H1 (cell line): ENCODE data around the gene CRTAC1. TPM values are rescaled to one million over a fixed set of nuclear protein-coding genes. Genes with fewer than 3 reads are reported as not detected.

Source experiments
- CTCF ChIA-PET: fragments of 300-600 bp; sonication (Branson Sonifier 250); formaldehyde crosslinking; loops from one replicate; lab custom pipeline; 2021; ENCODE audit not compliant: partially characterized antibody; lab: Charles Lee
- POLR2A ChIA-PET: fragments of 300-600 bp; sonication (Branson Sonifier 250); formaldehyde crosslinking; loops from one replicate; lab custom pipeline; 2021; ENCODE audit warnings: inconsistent platforms; ENCODE audit not compliant: partially characterized antibody; lab: Charles Lee
- DNase-seq, 2 experiments: peaks; one replicate each; pipeline versions ENCODE4 v3.0.0 to v3.0.0-alpha.2; 2010 to 2022; ENCODE audit warnings: low spot score in 2 of 2, low read depth in 1 of 2, mixed read lengths in 1 of 2
- FAIRE-seq: peaks from 2 replicates; lab custom pipeline; 2011; peaks lifted over from hg19 to GRCh38; lab: Jason Lieb, UNC
- H2AFZ ChIP-seq: 2 replicates; pipeline ENCODE4 v1.8.1; 2012; ENCODE audit warnings: low read length, inconsistent platforms
- H2AK5ac ChIP-seq: 2 replicates; pipeline ENCODE4 v1.6.1; 2013; ENCODE audit warnings: low read depth, low read length
- H2BK120ac ChIP-seq: replicated peaks from 2 replicates; pipeline ENCODE3; 2013; ENCODE audit warnings: low read depth, low read length, inconsistent platforms
- H2BK12ac ChIP-seq: 2 replicates; pipeline ENCODE4 v1.6.1; 2013; ENCODE audit warnings: low read depth, low read length
- H2BK15ac ChIP-seq: 2 replicates; pipeline ENCODE4 v1.6.1; 2013; ENCODE audit warnings: low read length
- H2BK20ac ChIP-seq: 2 replicates; pipeline ENCODE4 v1.6.1; 2013; ENCODE audit warnings: low read length
- H2BK5ac ChIP-seq: 2 replicates; pipeline ENCODE4 v1.6.1; 2013; ENCODE audit warnings: low read depth, low read length
- H3K14ac ChIP-seq: 2 replicates; pipeline ENCODE4 v1.6.1; 2013; ENCODE audit warnings: inconsistent platforms; ENCODE audit not compliant: insufficient read length
- H3K18ac ChIP-seq: 2 replicates; pipeline ENCODE4 v1.6.1; 2013; ENCODE audit warnings: low read length; ENCODE audit errors: extremely low read depth
- H3K23ac ChIP-seq: 2 replicates; pipeline ENCODE4 v1.6.1; 2013; ENCODE audit warnings: inconsistent platforms; ENCODE audit not compliant: insufficient read length
- H3K23me2 ChIP-seq: 2 replicates; pipeline ENCODE4 v1.6.1; 2013; ENCODE audit warnings: low read depth, low read length
- H3K27ac ChIP-seq: 2 replicates; pipeline ENCODE4 v1.6.1; 2011; ENCODE audit warnings: low read depth, low read length, inconsistent platforms
- H3K27me3 ChIP-seq, 4 experiments: replicated peaks in 1 of 4; 1 replicate in 1 of 4; 2 replicates in 3 of 4; pipeline versions ENCODE4 v1.6.1 to v1.8.1; 2011 to 2013; ENCODE audit warnings: low read length in 3 of 4, mild to moderate bottlenecking in 3 of 4, inconsistent platforms in 2 of 4, mixed read lengths in 2 of 4, moderate library complexity in 1 of 4; ENCODE audit not compliant: control insufficient read depth in 3 of 4, insufficient read depth in 3 of 4; ENCODE audit errors: extremely low read depth in 1 of 4
- H3K36me3 ChIP-seq, 4 experiments: 2 replicates each; pipeline versions ENCODE4 v1.6.1 to v1.8.1; 2011 to 2013; ENCODE audit warnings: mild to moderate bottlenecking in 4 of 4, low read length in 3 of 4, moderate library complexity in 2 of 4, control low read depth in 1 of 4, inconsistent platforms in 1 of 4; ENCODE audit not compliant: insufficient read depth in 4 of 4, control insufficient read depth in 2 of 4
- H3K4ac ChIP-seq: replicated peaks from 2 replicates; pipeline ENCODE3; 2013; ENCODE audit warnings: low read length, low read depth, mixed read lengths, inconsistent platforms; ENCODE audit not compliant: insufficient read length
- H3K4me1 ChIP-seq, 4 experiments: replicated peaks in 1 of 4; 1 replicate in 1 of 4; 2 replicates in 3 of 4; pipeline versions ENCODE4 v1.6.1 to v1.8.1; 2011 to 2013; ENCODE audit warnings: low read length in 3 of 4, inconsistent platforms in 2 of 4, mixed read lengths in 1 of 4; ENCODE audit not compliant: insufficient read depth in 4 of 4, control insufficient read depth in 3 of 4
- H3K4me2 ChIP-seq, 2 experiments: 2 replicates each; pipeline versions ENCODE4 v1.6.1 to v1.8.1; 2011 to 2013; ENCODE audit warnings: low read depth in 2 of 2, low read length in 2 of 2, control low read depth in 1 of 2, inconsistent platforms in 1 of 2, mild to moderate bottlenecking in 1 of 2; ENCODE audit not compliant: insufficient read depth in 1 of 2
- H3K4me3 ChIP-seq, 4 experiments: fragments of 200-600, 300-600 bp in 1 of 4; sonication (generic), shearing (Covaris generic), sonication (Bioruptor Twin) in 1 of 4; 2 replicates each; pipeline versions ENCODE4 v1.5.1 to v1.8.1; 2011 to 2016; ENCODE audit warnings: low read length in 4 of 4, low read depth in 3 of 4, control low read depth in 2 of 4, inconsistent platforms in 2 of 4, mild to moderate bottlenecking in 2 of 4, mixed read lengths in 1 of 4, moderate library complexity in 1 of 4; ENCODE audit not compliant: insufficient read depth in 2 of 4; ENCODE audit errors: extremely low read depth in 1 of 4
- H3K56ac ChIP-seq: replicated peaks from 2 replicates; pipeline ENCODE3; 2013; ENCODE audit warnings: low read depth, mild to moderate bottlenecking, mixed read lengths, low read length, inconsistent platforms; ENCODE audit not compliant: insufficient read length
- H3K79me1 ChIP-seq: 2 replicates; pipeline ENCODE4 v1.6.1; 2013; ENCODE audit warnings: low read depth, low read length, control low read depth
- H3K79me2 ChIP-seq, 2 experiments: 2 replicates each; pipeline versions ENCODE4 v1.6.1 to v1.8.1; 2012 to 2013; ENCODE audit warnings: low read length in 2 of 2, mild to moderate bottlenecking in 2 of 2, inconsistent platforms in 1 of 2; ENCODE audit not compliant: insufficient read depth in 2 of 2, control insufficient read depth in 1 of 2
- H3K9ac ChIP-seq, 4 experiments: replicated peaks in 1 of 4; 1 replicate in 1 of 4; 2 replicates in 3 of 4; pipeline versions ENCODE4 v1.6.1 to v1.8.1; 2011 to 2013; ENCODE audit warnings: low read depth in 3 of 4, low read length in 3 of 4, control low read depth in 2 of 4, mild to moderate bottlenecking in 2 of 4, moderate library complexity in 2 of 4, inconsistent platforms in 1 of 4; ENCODE audit errors: extremely low read depth in 1 of 4
- H3K9me3 ChIP-seq, 2 experiments: 2 replicates each; pipeline versions ENCODE4 v1.6.1 to v1.8.1; 2012 to 2013; ENCODE audit warnings: mild to moderate bottlenecking in 2 of 2, moderate library complexity in 2 of 2, control low read depth in 1 of 2, inconsistent platforms in 1 of 2, low read depth in 1 of 2, low read length in 1 of 2, mixed read lengths in 1 of 2; ENCODE audit not compliant: insufficient read depth in 2 of 2
- H4K20me1 ChIP-seq, 2 experiments: replicated peaks in 1 of 2; 2 replicates each; pipeline versions ENCODE3 to v1.8.1; 2011 to 2013; ENCODE audit warnings: inconsistent platforms in 2 of 2, low read length in 2 of 2, mild to moderate bottlenecking in 1 of 2; ENCODE audit not compliant: insufficient read depth in 2 of 2, control insufficient read depth in 1 of 2
- H4K5ac ChIP-seq: 2 replicates; pipeline ENCODE4 v1.6.1; 2013; ENCODE audit warnings: low read length, low read depth, mixed read lengths, inconsistent platforms; ENCODE audit not compliant: insufficient read length
- H4K8ac ChIP-seq: 2 replicates; pipeline ENCODE4 v1.8.0; 2013; ENCODE audit warnings: mild to moderate bottlenecking, moderate library complexity, low read length, inconsistent platforms; ENCODE audit not compliant: insufficient read depth; ENCODE audit errors: extremely low read depth
- H4K91ac ChIP-seq: replicated peaks from 2 replicates; pipeline ENCODE3; 2013; ENCODE audit warnings: low read length, mixed read lengths, inconsistent platforms; ENCODE audit not compliant: insufficient read length
- BACH1 ChIP-seq: IDR thresholded peaks from 2 replicates; pipeline ENCODE4 v1.6.1; 2012; ENCODE audit warnings: low read length, improper control_type of control experiment
- CTBP2 ChIP-seq: IDR thresholded peaks from 2 replicates; pipeline ENCODE4 v1.7.0; 2011; ENCODE audit warnings: borderline replicate concordance, mild to moderate bottlenecking, moderate library complexity, mixed read lengths, low read length; ENCODE audit not compliant: insufficient read depth, insufficient read length
- EZH2 ChIP-seq: fragments of 200-600 bp; sonication (generic); IDR thresholded peaks from 2 replicates; pipeline ENCODE4 v1.7.1; 2012; ENCODE audit warnings: low read depth, mild to moderate bottlenecking, moderate library complexity, low read length, inconsistent platforms; ENCODE audit not compliant: severe bottlenecking
- FOSL1 ChIP-seq: IDR thresholded peaks from 2 replicates; pipeline ENCODE4 v1.6.1; 2011; ENCODE audit warnings: mild to moderate bottlenecking, low read depth, low read length, moderate library complexity; ENCODE audit not compliant: insufficient read depth
- JUN ChIP-seq: IDR thresholded peaks from 2 replicates; pipeline ENCODE4 v1.6.1; 2011; ENCODE audit warnings: low read depth, mild to moderate bottlenecking, improper control_type of control experiment, low read length
- KDM1A ChIP-seq: fragments of 200-600, 300-600 bp; sonication (generic); IDR thresholded peaks from 2 replicates; pipeline ENCODE4 v1.7.1; 2016; ENCODE audit warnings: mild to moderate bottlenecking, low read length, borderline replicate concordance
- KDM4A ChIP-seq: IDR thresholded peaks from one replicate; pipeline ENCODE4 v1.7.1; 2012; ENCODE audit warnings: low read depth, mild to moderate bottlenecking, moderate library complexity, low read length, inconsistent platforms; ENCODE audit not compliant: severe bottlenecking
- POLR2A ChIP-seq, 2 experiments: IDR thresholded peaks; 1 replicate in 1 of 2; 2 replicates in 1 of 2; pipeline ENCODE4 v1.6.1; 2011; ENCODE audit warnings: low read depth in 2 of 2, low read length in 2 of 2, mild to moderate bottlenecking in 2 of 2; ENCODE audit errors: control extremely low read depth in 1 of 2
- SAP30 ChIP-seq: fragments of 300-600 bp; sonication (generic); IDR thresholded peaks from 2 replicates; pipeline ENCODE4 v1.7.1; 2012; ENCODE audit warnings: low read length, moderate library complexity, mild to moderate bottlenecking, inconsistent platforms; ENCODE audit not compliant: insufficient read depth, insufficient replicate concordance
- SIN3A ChIP-seq, 2 experiments: IDR thresholded peaks in 1 of 2; conservative IDR thresholded peaks in 1 of 2; 2 replicates each; pipeline ENCODE4 v1.6.1; 2011 to 2012; ENCODE audit warnings: low read length in 2 of 2, improper control_type of control experiment in 1 of 2, low read depth in 1 of 2, mild to moderate bottlenecking in 1 of 2
- WGBS, 2 experiments: shearing (Covaris generic) in 1 of 2; methylation state at CpG; one replicate each; pipeline versions ENCODE4 v1.1.6 to v1.1.7; 2013 to 2015; ENCODE audit warnings: low lambda C conversion rate in 2 of 2, mixed read lengths in 2 of 2, inconsistent platforms in 1 of 2, low coverage in 1 of 2, missing lambda C conversion rate in 1 of 2; ENCODE audit not compliant: insufficient replicate concordance in 2 of 2, insufficient coverage in 1 of 2, insufficient read length in 1 of 2; ENCODE audit errors: extremely low coverage in 1 of 2, missing lambda C conversion rate in 1 of 2; 5-methylcytosine and 5-hydroxymethylcytosine counted together
- polyA plus RNA-seq, 7 experiments: library from polyadenylated mRNA; depleted of rRNA in 3 of 7; stranded (reverse) in 5 of 7; unstranded in 2 of 7; fragments of >200 nt in 5 of 7; fragments of 200-250 nt in 2 of 7; gene quantifications; 1 replicate in 5 of 7; 2 replicates in 1 of 7; 4 replicates in 1 of 7; pipeline versions ENCODE4 v1.2.1 to v1.2.3, GENCODE V29; 2011 to 2013; ENCODE audit warnings: missing spikeins in 2 of 7, mixed read lengths in 2 of 7
- total RNA-seq: library from RNA; stranded (reverse); fragmentation: NEBNext Ultra II Directional; extraction: Animal tissue kit (Norgen Biotek cat#: 25700); gene quantifications from 2 replicates; pipeline ENCODE4 v1.2.1, GENCODE V29; 2021

Gene CRTAC1
- total and polyA plus RNA-seq, 2 of the 8 experiments (the other 6 are each of a cell fraction or from before 2014, with no cell fraction given) = 0.91 to 1.2 TPM

- H2AFZ ChIP-seq = no peak overlapping the region
- H3K14ac ChIP-seq = no peak overlapping the region
- H3K79me1 ChIP-seq = no peaks in the 10 kb centered on the region
- H2BK120ac ChIP-seq = no peak overlapping the region
- H3K79me2 ChIP-seq = no peaks in the 10 kb centered on the region
- no peak overlapping the region for H3K18ac ChIP-seq
- no peaks in the 10 kb centered on the region for H3K36me3 ChIP-seq
- ChIA-PET POLR2A (no interaction called here), CTCF (no interaction called here)
- TF ChIP-seq KDM1A = no peak
- no peak for TF ChIP-seq SAP30
- TF ChIP-seq CTBP2 = no peak
- no peak for TF ChIP-seq JUN
- no peak for TF ChIP-seq FOSL1
- TF ChIP-seq POLR2A (IDR thresholded peaks at IDR 0.05; ENCODE audit: control extremely low read depth in 1 of 2, low read depth in 2 of 2, low read length in 2 of 2) = no peak
- TF ChIP-seq EZH2 = no peak
- no peak for TF ChIP-seq SIN3A (conservative IDR thresholded peaks at IDR 0.05 in 1 of 2, IDR thresholded peaks at IDR 0.05 in 1 of 2; ENCODE audit: low read depth in 1 of 2, low read length in 2 of 2)
- TF ChIP-seq BACH1 = no peak
- no peak for TF ChIP-seq KDM4A
- WGBS, 2 experiments = 93% methylated on average over 18 of the region's 23 CpGs; no CpG with 5 or more reads in 1 of the 2 experiments
- H2BK20ac ChIP-seq = no peak overlapping the region
- no peak overlapping the region for H3K4me3 ChIP-seq
- no peak overlapping the region for H2BK12ac ChIP-seq
- no peaks in the 10 kb centered on the region for H4K20me1 ChIP-seq
- DNase-seq = no peak
- no peaks in the 10 kb centered on the region; the same call in 1 of the 2 replicates for H3K23me2 ChIP-seq
- H4K8ac ChIP-seq = no peak overlapping the region
- no peaks in the 10 kb centered on the region; a peak in 1 of 7 replicates for H3K4me1 ChIP-seq
- H2BK15ac ChIP-seq = no peak overlapping the region
- no peak overlapping the region for H3K4me2 ChIP-seq
- no peak overlapping the region for H4K5ac ChIP-seq
- H3K56ac ChIP-seq = no peak overlapping the region
- H3K9ac ChIP-seq = no peak overlapping the region
- no peaks in the 10 kb centered on the region for H3K9me3 ChIP-seq
- H3K23ac ChIP-seq = no peak overlapping the region
- H3K4ac ChIP-seq = no peak overlapping the region
- H2BK5ac ChIP-seq = no peak overlapping the region
- no peak overlapping the region for H3K27ac ChIP-seq
- FAIRE-seq = no peak
- no peak overlapping the region for H4K91ac ChIP-seq
- H2AK5ac ChIP-seq = no peak overlapping the region
- H3K27me3 ChIP-seq = no peaks in the 10 kb centered on the region
Measured at GRCh38 chr10:97936126-97936525, 94.3 kb downstream of the CRTAC1 start.
